Endothelial cell of umbilical vein (primary cell): ENCODE results near the gene BMPR1A.

Source experiments
- EZH2 ChIP-seq: IDR thresholded peaks from 2 replicates; pipeline ENCODE4 v1.6.1; 2012; ENCODE audit warnings: borderline replicate concordance, low read depth, mild to moderate bottlenecking, moderate library complexity, low read length, inconsistent platforms; ENCODE audit not compliant: severe bottlenecking
- FOS ChIP-seq: IDR thresholded peaks from 2 replicates; pipeline ENCODE4 v1.6.1; 2011; ENCODE audit warnings: mild to moderate bottlenecking, low read length, moderate library complexity, borderline replicate concordance; ENCODE audit not compliant: insufficient read depth
- JUN ChIP-seq: IDR thresholded peaks from 2 replicates; pipeline ENCODE4 v1.6.1; 2011; ENCODE audit warnings: borderline replicate concordance, low read depth; ENCODE audit not compliant: insufficient read length, insufficient read depth
- POLR2A ChIP-seq: IDR thresholded peaks from 2 replicates; pipeline ENCODE4 v1.6.1; 2012; ENCODE audit warnings: low read depth, mild to moderate bottlenecking, control low read depth, low read length
- POLR2AphosphoS5 ChIP-seq: IDR thresholded peaks from 2 replicates; pipeline ENCODE4 v1.6.1; 2012; ENCODE audit warnings: low read depth, mild to moderate bottlenecking, control low read depth, low read length, moderate library complexity; ENCODE audit not compliant: insufficient read depth
- TF ChIP-seq, protein P1 (sequence below): IDR thresholded peaks from 2 replicates; pipeline ENCODE4 v1.6.1; 2011; ENCODE audit not compliant: insufficient read depth, insufficient read length
- TF ChIP-seq, protein P2 (sequence below), 2 donors: IDR thresholded peaks; 1 replicate in 1 of 2; 2 replicates in 1 of 2; pipeline ENCODE4 v1.5.1; 2011; ENCODE audit warnings: low read length in 2 of 2, mild to moderate bottlenecking in 2 of 2, moderate library complexity in 2 of 2, control low read depth in 1 of 2, inconsistent platforms in 1 of 2, low read depth in 1 of 2; ENCODE audit not compliant: insufficient read depth in 1 of 2; ENCODE audit errors: extremely low read depth in 1 of 2

DNA sequence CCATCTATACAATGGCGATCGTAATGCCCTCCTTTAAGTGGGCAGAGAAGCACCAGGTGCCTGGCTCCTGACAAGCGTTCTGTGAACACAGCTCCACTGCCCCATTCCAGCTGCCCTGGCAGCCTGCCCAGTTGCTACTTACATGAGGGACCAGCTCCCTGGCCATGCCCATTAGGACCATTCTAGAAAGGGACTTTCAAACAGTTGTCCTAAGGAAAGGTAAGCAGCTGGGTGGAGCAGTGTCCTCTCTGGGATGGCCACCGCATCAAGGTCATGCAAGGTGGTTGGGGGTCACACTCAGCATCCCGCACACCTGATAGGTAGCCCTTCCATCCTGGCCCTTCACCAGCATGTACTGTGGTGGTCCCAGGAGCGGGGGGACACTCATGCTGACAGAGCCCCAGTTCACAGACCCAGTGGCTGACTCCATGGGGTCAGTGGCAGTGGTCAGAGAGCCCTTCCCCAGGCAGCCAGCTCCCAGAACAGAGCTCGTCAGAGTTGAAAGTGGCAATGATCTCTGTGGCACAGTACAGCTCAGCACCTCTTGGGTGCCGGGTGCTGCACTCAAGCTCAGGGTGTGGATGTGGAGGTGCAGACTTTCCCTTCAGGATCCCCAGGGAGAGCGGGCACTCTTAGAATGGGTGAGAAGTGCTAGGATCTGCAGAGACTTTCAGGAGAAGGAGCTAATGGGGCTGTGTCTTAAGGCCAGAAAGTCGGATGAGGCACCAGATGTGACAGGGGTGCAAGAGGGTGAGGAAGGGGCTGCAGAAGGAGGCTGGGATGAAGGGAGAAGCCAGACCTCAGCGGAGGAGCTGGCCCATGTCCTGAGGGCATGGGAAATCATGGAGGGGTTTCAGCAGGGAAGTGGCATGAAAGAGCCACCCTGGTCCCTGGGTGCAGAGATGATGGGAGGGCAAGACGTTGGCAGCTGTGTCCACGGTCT lies 190.1 kb downstream of the BMPR1A start:
- TF ChIP-seq POLR2AphosphoS5 (no peak), POLR2A (no peak), JUN (no peak), FOS (no peak), EZH2 (no peak)
- TF ChIP-seq, protein P1, sequence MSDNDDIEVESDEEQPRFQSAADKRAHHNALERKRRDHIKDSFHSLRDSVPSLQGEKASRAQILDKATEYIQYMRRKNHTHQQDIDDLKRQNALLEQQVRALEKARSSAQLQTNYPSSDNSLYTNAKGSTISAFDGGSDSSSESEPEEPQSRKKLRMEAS, result no peak
- TF ChIP-seq, protein P2, sequence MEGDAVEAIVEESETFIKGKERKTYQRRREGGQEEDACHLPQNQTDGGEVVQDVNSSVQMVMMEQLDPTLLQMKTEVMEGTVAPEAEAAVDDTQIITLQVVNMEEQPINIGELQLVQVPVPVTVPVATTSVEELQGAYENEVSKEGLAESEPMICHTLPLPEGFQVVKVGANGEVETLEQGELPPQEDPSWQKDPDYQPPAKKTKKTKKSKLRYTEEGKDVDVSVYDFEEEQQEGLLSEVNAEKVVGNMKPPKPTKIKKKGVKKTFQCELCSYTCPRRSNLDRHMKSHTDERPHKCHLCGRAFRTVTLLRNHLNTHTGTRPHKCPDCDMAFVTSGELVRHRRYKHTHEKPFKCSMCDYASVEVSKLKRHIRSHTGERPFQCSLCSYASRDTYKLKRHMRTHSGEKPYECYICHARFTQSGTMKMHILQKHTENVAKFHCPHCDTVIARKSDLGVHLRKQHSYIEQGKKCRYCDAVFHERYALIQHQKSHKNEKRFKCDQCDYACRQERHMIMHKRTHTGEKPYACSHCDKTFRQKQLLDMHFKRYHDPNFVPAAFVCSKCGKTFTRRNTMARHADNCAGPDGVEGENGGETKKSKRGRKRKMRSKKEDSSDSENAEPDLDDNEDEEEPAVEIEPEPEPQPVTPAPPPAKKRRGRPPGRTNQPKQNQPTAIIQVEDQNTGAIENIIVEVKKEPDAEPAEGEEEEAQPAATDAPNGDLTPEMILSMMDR (IDR thresholded peaks at IDR 0.05; ENCODE audit: extremely low read depth in 1 of 2, insufficient read depth in 1 of 2, low read depth in 1 of 2, low read length in 2 of 2), result no peak
